HK-2 (cell line): ENCODE measurements around the gene RUFY1.
"Not testable (repeated sequence)": the region's sequence is repeated elsewhere in the genome, so short reads cannot be mapped to it uniquely, and the experiment has no call there.

Experiments
- DNase-seq: peaks from one replicate; pipeline ENCODE4 v3.0.0-alpha.2; 2018; ENCODE audit not compliant: unreplicated experiment

Gene RUFY1, protein sequence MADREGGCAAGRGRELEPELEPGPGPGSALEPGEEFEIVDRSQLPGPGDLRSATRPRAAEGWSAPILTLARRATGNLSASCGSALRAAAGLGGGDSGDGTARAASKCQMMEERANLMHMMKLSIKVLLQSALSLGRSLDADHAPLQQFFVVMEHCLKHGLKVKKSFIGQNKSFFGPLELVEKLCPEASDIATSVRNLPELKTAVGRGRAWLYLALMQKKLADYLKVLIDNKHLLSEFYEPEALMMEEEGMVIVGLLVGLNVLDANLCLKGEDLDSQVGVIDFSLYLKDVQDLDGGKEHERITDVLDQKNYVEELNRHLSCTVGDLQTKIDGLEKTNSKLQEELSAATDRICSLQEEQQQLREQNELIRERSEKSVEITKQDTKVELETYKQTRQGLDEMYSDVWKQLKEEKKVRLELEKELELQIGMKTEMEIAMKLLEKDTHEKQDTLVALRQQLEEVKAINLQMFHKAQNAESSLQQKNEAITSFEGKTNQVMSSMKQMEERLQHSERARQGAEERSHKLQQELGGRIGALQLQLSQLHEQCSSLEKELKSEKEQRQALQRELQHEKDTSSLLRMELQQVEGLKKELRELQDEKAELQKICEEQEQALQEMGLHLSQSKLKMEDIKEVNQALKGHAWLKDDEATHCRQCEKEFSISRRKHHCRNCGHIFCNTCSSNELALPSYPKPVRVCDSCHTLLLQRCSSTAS

DNA sequence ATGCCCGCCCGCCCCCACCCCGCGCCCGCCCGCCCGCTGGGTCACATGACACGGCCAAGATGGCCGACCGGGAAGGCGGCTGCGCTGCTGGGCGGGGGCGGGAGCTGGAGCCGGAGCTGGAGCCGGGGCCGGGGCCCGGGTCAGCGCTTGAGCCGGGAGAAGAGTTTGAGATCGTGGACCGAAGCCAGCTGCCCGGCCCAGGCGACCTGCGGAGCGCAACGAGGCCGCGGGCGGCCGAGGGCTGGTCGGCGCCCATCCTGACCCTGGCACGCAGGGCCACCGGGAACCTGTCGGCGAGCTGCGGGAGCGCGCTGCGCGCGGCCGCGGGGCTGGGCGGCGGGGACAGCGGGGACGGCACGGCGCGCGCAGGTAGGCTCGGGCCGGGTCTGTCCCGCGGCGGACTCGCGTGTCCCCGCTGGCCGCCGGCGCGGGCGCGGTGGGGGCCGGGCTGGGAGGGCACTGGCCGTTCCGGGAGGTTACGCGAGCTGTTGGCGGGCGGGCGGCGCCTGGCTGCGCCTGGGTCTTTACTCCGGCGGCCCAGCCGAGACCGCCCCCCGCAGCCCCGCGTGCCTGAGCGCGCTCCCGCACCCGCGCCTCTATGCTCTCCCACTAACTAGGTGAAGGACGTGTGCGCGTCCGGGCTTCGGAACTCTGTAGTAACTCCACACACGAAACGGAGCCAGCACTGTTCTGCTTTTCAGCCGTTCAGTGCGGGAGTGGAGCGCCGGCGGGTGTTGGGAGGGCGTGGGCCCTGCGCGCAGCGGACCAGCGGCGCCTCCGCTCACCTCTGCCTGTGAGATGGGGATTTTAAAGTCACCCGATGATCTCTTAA is at the start of gene RUFY1:
Gene RUFY1, plus strand, starts transcription at position 44 of the 832 bp plus-strand sequence. Its CDS starts 16 bp downstream, at position 60.
- DNase-seq = peak; percentile 73

DNA sequence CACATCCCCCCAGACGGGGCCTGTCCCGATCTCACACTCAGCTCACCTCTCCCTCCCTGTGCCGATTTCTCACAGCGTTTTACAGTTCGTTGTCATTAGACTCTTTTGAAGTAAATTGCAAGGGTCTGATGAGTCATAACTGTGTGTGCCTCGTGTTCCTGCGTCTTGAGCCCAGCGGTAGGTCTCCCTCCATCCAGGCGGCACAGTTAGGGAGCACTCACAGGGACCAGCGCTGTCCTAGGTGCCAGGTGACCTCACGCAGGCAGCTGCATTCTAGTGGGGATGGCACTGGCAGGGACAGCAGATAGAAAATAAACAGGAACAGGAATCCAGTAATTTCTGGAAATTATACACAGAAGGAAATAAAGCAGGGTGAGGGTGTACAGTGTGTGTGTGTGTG is 48.4 kb upstream of the RUFY1 start:
- not testable (repeated sequence) for DNase-seq

DNA sequence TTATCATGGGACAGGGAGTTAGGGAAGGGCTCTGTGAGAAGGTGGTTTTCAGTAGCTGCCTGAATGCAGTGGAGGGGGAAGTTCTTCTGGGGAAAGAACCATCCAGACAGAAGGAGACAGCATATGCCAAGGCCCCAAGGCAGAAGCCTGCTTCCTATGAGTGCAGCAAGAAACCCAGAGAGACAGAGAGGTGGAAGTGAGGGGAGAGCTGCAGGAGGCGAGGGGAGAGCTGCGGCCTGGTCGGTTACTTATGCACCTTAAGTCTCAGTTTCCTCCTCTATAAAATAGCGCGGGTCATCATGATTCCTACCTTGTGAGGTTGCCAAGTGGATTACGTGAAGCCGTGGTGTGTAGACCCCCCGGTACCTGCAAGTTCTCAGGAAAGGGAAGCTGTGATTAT is 47.9 kb upstream of the RUFY1 start:
- DNase-seq = not testable (repeated sequence)

DNA sequence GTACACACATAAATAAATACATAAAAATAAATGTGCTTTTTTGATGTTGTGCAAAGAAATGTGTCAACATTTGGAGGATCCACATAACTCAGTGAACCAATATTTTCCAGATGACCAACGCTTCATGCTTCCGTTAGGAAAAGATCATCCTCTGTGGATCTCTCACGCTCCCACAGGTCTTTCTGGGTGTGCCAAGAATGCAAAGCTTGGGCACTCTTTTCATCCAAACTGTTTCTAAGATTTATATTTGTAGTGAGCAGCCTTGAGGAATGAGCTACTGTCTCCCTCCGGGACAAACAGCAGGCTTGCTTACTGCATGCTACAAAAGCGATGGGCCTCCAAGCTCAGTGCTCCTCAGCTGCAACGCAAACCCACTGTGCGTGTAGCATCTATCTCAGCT is 46.2 kb upstream of the RUFY1 start:
- no peak for DNase-seq

DNA sequence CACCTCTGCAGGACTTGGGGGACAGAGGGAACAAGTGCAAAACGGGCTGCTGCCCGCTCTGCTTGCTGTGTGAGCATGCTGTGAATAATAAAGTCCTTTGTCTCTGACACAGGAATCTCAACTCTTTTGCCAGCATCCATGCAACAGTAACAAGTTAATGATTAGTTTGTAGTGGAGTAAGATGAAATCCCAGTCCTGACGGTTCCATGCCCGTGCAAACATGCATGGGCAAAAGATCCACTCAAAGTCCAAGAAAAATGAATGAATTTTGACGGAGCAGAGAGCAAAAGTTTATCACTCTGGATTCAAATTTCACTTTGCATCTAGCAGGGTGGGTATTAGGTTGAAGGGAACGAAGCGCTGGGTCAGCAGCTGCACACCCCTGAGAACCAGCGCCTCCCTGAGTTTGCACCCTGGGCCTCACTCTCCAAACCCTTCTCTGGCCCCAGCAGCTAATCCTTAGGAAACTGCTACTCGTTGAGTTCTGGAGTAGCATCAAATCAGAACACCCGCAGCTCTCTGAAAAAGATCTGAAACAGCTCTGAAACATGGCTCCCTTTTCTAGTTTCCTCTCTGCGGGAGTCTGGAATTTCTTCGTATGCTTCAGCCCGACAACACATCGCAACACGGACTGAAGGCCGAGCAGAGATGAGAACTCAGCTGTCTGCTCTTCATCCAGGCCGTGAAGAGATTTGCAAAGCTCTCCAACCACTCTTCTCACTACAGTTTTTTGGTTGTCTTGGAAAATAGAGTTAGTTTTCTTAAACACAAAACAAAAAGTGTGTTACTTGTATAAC is 45.6 kb upstream of the RUFY1 start:
- DNase-seq = no peak

DNA sequence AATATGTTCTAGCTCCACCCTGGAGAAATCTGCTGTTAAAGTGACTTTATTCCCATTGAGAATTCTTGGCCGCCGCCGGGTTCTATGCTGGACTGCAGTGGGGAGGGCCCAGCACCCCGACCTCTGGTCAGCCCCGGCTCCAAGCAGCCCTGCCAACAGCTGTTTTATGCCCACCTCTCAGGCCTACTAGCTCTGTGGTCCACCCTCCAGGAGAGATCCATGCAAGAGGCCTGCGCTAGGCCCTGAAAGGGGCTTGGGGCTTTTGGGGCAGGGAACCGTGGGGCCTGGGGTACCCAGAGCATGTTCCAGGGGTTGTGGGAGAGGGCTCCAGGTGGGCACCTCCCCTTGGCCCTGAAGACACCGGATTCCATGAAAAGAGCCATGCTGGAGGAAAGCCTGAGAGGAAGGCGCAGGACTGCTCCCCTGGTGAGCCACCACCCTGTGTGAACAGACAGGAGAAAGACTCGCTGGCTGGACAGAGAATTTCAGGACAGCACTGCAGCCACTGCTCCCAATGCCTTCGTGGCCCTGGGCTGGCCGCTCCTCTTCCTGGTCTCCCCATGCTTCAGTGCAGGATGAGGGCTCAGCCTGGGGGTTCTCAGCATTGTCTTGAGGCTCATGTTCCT is 44.6 kb upstream of the RUFY1 start:
- DNase-seq = no peak

DNA sequence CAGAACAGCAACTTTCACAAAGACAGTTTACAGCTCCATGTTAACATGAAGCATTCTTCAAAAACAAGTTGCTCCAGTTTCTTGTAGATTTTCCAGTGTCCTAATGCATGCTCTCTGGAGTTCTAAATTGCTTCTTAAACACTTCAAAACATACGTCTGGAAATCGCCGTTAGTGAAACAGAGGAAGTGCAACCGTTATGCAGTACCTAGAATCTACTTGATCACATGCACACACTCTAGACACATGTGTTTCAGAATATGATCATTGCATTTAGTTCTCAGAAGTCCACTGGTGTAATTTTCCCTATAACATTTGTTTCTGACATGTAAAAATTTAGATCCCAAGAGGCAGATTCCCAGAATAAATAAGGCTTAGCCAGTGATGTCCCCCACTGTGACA is 41.1 kb upstream of the RUFY1 start:
- no peak for DNase-seq

DNA sequence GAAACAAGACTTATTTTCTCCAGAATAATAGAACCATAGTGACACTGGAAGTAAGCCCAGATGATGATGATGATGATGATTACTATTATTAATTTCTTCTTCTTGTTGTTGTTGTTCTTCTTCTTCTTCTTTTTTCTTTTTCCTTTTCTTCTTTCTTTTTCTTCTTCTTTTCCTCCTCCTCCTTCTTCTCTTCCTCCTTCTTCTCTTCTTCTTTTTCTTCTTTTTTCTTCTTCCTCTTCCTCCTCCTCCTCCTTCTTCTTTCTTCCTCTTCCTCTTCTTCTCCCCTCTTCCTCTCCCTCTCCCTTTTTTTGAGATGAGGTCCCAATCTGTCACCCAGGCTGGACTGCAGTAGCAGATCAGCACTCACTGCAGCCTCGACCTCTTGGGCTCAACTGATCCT is 40.5 kb upstream of the RUFY1 start:
- DNase-seq = no peak

DNA sequence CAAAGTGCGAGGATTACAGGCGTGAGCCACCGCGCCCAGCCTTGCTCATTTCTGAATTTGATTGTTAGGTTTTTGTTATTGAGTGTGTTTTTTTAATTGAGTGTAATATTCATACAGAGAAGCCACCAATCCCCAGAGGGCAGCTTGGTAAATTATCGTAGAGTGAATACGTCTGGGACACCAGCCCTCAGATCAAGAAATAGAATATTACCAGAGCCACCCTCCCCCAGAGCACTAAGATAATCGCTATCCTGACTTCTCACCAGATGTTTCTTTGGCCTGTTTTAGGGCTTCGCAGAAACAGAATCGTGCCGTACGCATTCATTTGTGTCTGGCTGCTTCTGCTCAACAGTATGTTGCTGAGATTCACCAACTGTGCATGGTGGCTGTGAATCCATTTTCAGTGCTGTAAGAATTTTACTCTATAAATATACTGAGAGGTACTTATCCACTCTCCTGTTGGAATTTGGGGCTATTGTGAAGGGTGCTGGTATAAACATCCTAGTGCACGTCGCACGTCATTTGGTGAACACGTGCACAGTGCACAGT is 37.8 kb upstream of the RUFY1 start:
- DNase-seq = no peak

DNA sequence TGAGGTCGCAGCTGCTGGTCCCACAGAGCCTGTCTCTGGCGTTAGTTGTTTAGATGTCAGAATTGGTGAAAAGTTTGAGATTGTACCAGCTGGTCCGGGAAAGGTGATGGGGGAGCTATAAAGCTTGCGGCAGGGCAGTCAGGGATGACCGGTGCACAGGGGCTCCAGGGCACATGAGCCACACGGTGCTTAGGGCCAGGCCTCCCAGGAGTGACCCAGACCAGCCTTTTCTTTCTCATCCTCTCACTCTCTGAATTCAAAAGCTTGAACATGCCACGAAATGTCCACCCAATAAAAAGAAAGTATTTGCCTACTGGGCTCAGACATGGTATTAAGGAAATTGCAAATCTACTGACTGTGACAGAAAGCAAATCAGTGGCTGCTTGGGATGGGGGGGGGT is 34.9 kb upstream of the RUFY1 start:
- not testable (repeated sequence) for DNase-seq

DNA sequence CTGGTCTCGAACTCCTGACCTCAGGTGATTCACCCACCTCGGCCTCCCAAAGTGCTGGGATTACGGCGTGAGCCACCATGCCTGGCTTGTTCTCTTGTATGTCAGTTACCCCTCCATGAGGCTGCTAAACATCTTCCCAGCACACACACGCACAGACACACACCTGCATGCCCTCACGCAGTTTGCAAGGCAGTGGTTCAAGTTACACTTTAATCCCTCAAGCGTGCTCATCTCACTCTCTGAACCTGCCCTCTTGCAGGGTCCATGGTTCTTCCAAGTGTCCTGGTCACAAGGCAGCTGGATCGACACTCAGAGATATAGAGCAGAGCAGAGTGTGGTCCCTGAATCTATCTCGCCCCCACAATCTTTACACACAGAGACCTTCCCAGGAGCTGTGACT is 34.1 kb upstream of the RUFY1 start:
- no peak for DNase-seq

DNA sequence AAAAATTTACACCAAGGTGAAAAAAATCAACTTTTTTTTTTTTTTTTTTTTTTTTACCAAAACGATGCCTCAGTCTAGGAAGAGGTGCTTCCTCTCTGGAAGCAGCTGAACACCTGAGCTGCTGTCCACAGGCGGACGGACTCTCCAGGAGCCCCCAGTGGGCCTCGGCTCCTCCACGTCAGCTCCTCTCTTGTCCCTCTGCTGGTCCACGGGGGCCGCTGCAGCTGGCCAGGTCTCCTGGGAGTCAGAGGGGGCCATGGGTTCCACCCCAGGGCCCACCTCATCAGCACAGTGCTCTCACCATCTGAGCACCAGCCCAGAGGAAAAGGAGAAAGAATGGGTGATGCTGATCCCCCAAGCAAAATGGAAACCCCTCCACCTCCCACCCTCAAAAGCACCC is 32.6 kb upstream of the RUFY1 start:
- not testable (repeated sequence) for DNase-seq

DNA sequence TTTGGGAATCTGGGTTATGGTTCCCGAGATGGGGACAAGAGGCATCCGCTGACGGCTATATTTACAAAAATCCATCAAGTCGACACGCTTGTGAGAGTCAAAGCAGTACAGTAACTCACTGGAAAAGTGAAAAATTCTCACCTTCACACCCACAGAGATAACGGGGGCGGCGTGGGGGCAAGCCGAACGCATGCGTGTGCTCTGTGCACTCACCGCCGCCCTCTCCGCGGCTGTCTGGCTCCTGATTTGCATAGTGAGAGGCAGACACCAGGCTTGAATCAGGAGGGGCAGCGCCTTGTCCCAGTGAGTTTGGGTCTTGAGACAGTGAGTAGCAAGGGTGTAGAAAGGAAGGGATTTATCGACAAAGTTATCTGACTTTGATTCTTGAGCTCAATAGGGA is 32.0 kb upstream of the RUFY1 start:
- DNase-seq = not testable (repeated sequence)

DNA sequence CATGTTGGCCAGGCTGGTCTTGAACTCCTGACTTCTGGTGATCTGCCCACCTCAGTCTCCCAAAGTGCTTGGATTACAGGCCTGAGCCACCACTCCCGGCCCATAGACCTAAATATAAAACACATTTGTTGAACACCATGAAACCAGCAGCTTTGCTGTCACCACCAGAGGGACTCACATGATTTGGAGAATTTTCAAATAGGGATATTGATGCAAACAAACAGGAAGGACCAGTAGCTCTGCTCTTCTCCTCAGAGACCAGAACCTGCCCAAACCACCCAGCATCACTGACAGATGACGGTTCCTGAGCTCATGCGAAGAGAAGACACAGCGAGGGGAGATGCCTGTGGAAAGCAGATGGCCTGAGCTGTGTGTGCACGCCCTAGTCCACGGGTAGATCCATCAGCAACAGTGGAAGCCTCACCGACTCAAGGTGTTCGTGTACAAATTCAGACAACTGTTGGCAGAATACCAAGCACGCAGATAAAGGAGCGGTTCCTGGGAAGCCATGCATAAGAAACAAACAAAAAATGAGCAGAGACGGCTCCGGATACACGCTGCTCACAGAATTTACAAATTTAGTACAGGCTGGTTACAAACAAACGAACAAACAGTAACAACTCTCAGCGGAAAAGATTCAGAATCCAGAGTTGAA is 30.8 kb upstream of the RUFY1 start:
- not testable (repeated sequence) for DNase-seq

DNA sequence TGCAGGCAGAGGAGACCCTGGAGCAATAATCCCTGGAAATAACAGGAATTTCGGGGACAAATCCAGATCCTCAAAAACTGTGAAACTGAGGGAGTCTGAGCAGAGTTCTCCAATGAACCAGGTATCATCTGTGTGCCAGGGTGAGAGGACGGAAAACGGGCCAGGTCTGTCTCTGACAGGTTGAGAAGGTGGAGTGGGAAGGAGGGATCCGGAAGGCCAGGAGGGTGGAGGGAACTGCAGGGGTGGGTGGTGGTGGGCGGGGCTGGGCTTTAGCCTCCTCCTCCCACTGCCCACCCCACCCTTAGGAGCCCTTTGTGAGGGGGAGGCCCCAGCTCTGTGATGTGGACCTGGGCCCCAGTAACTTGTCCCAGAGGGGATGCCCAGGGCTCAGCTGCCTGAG is 28.2 kb upstream of the RUFY1 start:
- not testable (repeated sequence) for DNase-seq

DNA sequence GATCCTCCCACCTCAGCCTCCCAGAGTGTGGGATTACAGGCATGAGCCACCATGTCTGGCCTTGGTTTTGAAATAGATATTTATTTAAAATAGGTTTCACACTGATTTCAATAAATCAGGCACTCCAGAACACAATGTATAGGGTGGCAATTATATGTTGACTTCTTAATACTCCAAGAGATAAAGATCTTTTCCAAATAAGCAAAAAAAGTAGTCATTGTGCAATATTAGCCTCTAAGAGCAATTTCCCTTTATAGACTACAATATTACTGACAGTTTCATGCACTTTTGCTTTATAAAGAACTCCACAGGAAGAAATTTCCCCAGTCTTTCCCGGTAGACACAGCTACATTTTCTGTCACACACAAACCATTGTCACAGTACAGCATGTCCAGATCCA is 23.4 kb upstream of the RUFY1 start:
- no peak for DNase-seq

DNA sequence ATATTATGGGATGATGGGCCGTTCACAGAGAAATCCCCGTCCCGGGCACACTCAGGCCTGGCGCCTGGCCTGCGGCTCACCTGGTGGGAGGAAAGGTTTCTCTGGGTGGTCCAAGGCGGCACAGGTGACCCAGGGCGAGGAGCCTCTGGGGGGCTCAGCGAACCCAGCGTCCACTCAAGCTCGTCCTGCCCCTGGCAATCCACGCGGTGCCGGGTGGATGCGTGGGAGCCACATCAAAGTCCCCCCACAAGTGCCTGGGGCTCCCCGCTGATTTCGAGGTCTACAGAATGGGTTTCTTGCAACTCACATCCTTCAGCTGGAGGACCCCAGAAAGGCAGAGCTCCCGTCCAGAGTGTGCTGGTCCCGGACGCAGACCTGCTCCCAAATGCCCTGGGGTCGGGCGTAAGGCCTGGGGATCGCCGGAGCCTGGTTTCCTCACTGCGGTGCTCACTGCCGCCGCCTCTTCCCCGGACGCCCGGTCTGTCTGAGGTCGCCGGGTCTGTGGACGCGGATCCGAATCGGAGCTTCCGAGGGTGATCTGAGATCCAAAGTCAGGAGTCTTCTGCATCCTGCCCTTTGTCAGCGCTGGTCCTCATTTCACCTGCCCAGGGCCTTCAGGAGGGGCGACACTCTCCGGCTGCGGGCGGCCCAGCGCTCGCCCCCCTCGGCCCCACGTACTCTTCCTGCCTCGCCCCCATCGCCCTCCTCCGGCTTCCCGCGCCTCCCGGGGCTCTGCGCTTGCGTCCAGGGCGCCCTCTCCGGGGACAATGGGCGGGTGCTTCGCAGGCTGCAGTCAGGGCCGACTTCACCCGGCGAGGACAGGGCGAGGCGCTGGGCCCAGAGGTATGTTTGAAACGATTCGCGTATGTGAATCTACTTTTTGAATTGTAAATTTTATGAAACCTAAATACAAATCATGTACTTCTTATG is 20.0 kb upstream of the RUFY1 start:
- no peak for DNase-seq

DNA sequence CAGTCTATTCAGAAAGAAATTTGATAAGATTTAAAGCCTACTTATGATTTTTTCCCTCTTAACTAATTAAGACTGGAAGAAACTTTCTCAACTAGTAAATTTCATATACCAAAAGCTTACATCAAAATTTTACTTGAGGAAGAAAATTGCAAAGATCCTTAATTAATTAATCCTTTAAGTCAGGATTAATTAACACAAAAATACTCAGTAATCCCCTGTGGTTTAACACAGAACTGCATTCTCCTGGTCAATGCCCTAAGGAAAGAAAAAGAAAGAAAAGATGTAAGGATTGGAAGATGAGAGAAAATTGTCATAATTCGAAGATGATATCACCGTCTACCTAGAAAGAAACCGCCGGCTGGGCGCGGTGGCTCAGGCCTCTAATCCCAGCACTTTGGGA is 17.3 kb upstream of the RUFY1 start:
- no peak for DNase-seq

DNA sequence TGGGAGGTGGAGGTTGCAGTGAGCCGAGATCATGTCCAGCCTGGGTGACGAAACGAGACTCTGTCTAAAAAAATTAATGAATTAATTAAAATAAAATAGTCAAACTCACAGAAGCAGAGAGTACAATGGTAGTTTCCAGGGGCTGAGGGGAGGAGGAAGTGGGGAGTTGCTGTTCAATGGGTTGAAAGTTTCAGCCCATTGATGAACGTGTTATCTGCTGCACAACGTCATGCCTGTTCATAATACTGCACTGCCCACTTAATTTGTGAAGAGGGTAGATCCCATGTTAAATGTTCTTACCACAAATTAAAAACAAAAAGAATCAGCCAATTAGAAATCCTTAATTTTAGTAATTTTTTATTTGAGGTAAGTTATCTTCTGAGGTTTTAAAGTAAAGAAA is 16.4 kb upstream of the RUFY1 start:
- DNase-seq = no peak
